LHCN-M2 (cell line): ENCODE measurements around the gene PTCRA. TPM values are rescaled to one million over a fixed set of nuclear protein-coding genes. Genes with fewer than 3 reads are reported as not detected.
"Not testable (repeated sequence)": the region's sequence is repeated elsewhere in the genome, so short reads cannot be mapped to it uniquely, and the experiment has no call there.

Experiments
- DNase-seq: peaks from one replicate; pipeline ENCODE4 v3.0.0-alpha.2; 2012; ENCODE audit warnings: low read depth
- polyA plus RNA-seq: library from polyadenylated mRNA; unstranded; fragments of >200 nt; gene quantifications from one replicate; pipeline ENCODE4 v1.2.1, GENCODE V29; 2012; ENCODE audit warnings: missing spikeins
- total RNA-seq: library from RNA; depleted of rRNA; stranded (reverse); fragments of >200 nt; gene quantifications from 2 replicates; pipeline ENCODE4 v1.2.3, GENCODE V29; 2014; rRNA removed

PTCRA gene, protein sequence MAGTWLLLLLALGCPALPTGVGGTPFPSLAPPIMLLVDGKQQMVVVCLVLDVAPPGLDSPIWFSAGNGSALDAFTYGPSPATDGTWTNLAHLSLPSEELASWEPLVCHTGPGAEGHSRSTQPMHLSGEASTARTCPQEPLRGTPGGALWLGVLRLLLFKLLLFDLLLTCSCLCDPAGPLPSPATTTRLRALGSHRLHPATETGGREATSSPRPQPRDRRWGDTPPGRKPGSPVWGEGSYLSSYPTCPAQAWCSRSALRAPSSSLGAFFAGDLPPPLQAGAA
- not detected in 2 replicates for total RNA-seq
- polyA plus RNA-seq: not detected

DNA sequence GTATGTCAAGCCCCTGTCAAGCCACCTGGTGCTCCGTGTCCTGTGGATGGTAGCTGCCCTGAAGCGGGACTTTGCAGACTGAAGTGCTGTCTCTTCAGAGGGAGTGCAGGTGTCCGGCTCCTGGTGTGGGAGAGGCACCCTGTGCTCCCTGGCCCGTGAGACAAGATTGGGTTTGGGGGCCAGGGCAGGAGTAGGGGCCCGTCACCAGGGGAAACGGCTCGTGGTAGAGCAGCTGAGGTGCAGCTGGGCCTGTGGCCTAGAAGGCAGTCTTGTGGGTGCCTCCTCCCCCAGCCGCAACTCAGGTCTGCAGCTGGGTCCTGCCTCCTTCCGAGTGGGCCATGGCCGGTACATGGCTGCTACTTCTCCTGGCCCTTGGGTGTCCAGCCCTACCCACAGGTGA lies at the start of gene PTCRA:
Gene PTCRA, plus strand, starts transcription at position 322 of the 400 bp plus-strand sequence. Its CDS starts 17 bp downstream, at position 339.
- DNase-seq: no peak

DNA sequence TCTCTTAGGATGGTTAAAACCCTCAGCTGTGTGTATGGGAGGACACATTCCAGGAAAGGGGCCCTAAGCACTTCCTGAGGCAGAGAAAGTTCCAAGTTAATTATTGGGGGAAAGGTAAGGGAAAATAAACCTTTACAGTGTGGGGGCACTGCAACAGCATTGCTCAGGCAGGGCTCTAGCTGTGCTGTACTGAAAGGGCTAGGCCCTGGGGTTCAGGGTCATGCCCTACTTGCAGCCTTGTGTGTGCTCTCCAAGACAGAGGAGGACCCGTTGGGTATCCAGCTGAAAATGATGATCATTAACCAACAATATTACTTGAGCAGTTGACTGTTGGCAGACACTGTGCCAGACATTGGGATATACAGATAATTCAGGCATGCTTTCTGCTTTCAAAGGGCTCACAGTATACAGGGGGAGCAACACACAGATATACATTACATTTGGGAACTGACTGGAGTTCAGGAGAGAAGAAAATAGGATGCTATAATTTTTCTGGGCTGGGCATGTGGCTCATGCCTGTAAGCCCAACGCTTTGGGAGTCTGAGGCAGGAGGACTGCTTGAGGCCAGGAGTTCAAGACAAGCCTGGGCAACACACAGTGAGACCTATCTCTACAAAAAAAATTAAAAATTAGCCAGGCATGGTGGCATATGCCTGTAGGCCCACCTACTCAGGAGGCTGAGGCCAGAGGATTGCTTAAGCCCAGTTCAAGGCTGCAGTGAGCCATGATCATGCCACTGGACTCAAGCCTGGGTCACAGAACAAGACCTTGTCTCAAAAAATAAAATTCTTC lies 45.5 kb upstream of the PTCRA start:
- no peak for DNase-seq

DNA sequence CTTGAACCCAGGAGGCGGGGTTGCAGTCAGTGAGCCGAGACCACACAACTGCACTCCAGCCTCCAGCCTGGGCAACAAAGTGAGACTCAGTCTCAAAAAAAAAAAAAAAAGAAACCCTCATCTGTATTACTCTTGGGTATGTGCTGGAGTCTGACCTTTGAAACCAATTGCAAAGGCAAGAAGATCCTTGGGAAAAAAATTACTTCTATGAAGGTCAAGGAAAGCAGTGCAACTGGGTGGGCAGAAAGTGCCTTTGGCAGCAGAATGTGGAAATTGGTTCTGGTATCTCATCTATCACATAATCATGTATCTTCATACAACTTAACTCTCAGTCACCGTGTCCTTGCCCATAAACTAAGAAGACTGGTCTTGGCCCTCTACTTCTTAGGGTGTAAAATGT lies 44.1 kb upstream of the PTCRA start:
- no peak for DNase-seq

DNA sequence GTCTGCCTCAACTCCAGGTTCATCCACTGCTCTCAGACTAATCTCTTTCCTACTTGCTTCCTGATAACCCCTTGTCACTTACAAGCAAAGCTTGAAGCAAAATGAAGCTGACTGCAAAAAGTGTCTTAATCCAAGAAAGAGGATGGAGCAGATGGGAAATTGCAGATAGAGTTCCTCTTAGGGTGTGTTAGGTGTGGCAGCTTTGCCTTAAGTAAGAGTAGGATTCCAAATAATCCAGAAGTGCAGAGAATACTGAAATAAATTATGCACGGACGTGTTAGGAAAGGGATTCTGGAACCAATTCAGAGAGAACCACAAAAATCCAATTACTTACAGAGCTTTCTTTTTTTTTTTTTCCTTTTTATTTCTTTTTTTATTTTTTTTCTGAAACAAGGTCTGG lies 42.5 kb upstream of the PTCRA start:
- no peak for DNase-seq

DNA sequence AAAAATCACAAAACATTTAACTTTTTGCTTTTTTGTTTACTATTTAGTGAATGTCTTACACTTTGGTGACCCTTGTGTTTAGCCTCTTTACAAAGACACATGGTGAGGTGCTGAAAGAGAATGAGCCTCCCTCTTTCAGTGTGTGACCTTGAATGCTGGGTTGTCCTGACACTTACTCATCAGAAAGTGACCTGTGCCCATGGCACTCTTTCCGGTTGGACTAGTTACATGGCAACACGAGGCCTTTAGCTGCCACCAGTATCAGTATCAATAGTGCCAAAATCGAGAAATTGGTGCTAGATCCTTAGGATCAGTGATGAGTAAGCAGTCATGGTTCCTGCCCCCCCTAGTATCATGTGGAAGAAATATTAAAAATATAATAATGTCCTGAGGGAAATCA lies 38.2 kb upstream of the PTCRA start:
- no peak for DNase-seq

DNA sequence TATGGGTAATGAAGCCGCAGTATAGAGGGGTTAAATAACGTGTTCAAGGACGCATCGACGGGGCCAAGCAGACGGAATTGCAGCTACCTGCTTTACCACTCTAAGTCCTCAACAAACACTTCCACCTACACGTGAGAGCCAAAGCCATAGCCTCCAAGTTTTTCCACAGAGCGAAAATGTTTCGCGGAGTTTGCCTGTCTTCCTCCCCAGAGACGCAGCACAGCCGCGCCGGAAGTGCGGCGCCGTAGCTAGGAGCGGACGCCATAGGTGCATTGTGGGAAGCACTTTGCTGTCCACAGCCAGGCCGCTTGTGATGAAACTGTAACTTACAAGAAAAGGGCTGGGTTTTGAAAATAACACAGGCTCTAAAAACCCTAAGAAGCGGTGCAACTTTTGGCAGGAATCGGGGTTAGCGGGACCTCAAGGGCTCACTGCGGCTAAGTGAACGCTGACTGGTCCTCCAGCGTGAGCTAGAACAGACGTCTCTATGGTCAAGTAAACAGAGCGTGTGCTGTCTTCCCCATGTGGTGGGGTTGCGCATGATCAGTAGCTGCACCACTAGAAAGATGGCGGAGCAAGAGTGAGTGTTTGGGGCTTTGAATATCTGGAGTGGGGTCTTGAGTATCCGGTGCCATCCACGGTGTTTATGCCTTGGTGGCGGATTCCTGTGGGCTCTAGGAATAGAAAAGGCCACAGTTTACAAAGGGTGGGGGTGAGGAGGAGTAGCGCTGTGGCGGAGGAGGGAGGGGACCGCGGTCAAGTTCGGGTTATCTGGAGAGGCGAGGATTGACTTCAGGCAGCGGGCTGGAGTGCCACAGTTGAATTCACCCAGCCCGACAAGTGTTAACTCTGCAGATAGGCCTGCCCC lies 36.2 kb upstream of the PTCRA start, which contains the start of gene RPL7L1:
Gene RPL7L1, plus strand, starts transcription at position 245 of the 868 bp plus-strand sequence. Its CDS starts 295 bp downstream, at position 540.
- DNase-seq: peak; percentile 91

DNA sequence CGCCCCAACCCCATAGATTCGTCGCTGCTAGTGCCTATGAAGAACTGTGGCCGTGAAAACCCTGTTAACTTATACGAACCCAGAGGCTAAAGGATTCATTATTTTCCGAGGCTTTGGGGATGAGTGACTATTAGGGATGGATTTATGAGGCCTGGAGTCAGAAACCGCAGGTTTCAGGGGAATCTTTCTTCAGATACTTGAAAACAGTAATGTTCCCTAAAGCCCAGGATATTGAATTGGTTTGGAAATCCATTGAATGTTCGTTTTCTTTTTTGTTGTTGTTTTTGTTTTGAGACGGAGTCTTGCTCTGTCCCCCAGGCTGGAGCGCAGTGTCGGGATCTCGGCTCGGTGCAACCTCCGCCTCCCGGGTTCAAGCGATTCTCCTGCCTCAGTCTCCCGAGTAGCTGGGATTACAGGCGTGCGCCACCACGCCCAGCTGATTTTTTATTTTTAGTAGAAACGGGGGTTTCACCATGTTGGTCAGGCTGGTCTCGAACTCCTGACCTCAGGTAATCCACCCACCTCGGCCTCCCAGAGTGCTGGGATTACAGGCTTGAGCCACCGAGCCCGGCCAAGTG lies 35.5 kb upstream of the PTCRA start:
- DNase-seq: not testable (repeated sequence)

DNA sequence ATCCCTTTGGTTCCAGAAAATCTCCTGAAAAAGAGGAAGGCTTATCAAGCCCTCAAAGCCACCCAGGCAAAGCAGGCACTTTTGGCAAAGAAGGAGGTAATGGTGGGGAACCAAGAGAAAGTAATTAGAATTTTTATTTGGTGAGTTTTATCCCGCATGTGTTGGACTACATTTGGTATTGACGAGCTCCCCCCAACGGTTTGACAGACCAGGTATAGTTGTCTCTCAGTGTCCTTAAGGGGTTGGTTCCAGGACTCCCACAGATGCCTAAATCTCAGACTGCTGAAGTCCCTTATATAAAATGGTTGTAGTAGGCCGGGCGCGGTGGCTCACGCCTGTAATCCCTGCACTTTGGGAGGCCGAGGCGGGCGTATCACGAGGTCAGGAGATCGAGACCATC lies 35.0 kb upstream of the PTCRA start:
- not testable (repeated sequence) for DNase-seq

DNA sequence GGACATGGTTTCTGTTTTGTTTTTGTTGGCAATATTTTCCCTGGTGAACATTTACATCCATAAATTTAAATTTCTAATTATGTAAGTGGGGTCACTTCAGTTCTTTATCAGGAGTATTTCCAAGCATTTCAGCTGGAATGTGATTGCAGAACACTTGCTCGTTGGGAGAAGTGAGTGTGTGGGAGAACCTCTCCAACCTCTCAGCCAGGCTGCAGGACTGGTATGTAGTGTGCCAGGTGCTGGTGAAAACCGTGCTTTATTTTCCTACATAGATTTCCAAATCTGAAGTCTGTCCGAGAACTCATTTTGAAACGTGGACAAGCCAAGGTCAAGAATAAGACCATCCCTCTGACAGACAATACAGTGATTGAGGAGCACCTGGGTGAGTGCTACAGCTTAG lies 30.2 kb upstream of the PTCRA start:
- no peak for DNase-seq

DNA sequence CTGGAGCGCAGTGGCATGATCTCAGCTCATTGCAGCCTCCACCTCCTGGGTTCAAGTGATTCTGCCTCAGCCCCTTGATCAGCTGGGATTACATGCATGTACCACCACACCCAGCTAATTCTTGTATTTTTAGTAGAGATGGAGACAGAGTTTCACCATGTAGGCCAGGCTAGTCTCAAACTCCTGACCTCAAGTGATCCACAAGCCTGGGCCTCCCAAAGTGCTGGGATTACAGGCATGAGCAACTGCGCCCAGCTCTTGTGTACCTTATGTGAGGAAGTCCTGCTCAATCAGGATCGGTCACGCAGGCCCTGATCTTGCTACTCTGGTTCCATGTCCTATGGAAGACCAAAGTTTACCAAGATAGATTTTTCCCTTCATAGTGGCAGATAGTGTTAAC lies 27.7 kb upstream of the PTCRA start:
- DNase-seq: not testable (repeated sequence)

DNA sequence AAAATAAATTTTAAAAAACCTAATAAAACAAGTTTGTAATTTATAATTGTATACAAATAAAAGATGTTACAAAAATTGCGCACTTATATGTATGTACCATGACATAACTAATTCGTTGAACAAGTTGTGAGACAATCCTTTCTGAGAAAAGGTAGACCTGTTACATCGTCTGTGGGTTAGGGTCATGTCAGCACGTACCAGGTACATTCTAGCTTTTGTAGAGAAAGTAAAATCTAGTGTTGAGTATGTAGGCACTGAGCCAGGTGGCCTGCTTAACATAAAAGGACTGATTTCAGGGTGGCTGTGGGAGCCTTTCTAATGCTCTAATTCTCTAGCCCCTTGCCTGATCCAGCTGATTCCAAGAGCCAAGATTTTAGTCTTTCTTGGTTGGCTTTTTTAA lies 26.0 kb upstream of the PTCRA start:
- DNase-seq: no peak

DNA sequence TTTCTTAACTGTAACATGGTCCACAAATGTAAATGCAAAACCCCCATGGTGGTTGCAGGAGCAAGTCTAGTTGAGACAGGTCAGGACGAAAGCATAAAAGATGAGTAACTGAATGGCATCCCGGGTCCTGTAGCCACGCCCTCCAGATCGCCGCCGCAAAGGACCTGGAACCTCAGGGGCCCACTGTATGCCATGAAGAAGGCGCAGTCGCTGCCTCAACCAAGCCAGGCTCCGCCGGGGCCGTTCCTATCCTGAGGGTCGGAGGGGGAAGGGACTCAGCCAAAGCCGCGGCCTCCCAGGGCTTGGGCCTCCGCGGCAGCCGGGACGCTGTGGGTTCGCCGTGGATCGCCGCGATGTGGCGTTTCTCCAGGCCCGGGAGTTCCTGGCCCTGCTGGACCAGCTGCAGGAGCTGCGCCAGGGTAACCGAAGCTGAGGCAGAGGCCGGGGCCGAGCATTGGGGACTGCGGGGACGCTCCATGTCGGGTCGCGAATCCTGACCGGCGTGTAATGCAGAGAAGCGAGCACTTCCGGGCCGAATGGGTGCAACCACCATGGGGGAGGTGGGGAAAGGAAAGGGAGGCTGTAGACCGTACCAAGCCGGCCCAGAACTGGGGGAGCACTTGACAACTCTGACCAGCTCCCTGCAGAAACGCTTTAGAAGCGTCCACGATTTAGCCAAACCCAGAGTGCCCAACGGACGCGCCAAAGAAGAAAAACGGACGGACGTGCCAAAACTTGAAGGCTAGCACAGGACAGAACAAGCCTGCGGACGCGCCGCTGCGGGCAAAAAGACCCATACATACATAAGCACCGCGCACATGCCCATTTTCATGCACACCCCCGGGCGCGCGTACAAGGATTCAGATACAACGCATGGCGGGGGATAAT lies 25.3 kb upstream of the PTCRA start:
- peak; percentile 97 for DNase-seq

DNA sequence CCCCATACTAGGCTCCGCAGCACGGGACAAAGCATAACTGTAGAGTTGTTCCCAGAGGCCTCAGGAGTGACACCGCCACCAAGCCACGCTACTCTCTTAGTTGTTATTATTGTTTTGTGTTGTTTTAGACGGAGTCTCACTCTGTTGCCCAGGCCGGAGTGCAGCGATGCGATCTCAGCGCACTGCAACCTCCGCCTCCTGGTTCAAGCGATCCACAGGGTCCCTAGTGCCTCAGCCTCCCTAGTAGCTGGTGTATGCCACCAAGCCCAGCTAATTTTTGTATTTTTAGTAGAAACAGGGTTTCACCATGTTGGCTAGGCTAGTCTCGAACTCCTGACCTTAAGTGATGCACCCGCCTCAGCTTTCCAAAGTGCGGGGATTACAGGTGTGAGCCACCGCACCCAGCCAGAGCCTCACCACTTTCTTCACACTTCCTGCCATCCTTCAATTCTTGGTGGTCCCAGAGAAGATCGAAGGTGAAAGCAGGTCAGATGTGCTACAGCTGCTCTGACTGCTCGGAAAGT lies 24.6 kb upstream of the PTCRA start:
- no peak for DNase-seq

DNA sequence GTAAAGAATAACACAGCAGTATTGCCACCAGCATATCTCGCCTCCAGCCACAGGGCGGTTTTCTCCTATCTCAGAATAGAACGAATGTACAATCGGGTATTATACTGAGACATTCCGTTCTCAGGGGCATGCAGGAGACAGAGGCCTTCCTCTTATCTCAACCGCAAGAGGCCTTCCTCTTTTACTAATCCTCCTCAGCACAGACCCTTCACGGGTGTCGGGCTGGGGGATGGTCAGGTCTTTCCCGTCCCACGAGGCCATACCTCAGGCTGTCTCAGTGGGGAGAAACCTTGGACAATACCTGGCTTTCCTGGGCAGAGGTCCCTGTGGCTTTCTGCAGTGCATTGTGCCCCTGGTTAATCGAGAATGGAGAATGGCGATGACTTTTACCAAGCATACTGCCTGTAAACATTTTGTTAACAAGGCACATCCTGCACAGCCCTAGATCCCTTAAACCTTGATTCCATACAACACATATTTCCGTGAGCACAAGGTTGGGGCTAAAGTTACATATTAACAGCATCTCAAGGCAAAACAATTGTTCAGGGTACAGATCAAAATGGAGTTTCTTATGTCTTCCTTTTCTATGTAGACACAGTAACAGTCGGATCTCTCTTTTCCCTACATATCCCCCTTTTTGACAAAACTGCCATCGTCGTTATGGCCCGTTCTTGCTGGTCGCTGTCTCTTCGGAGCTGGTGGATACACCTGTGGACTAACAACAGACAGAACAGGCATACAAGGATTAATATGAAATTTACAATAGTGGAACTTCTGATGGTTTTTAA lies 21.6 kb upstream of the PTCRA start:
- not testable (repeated sequence) for DNase-seq

DNA sequence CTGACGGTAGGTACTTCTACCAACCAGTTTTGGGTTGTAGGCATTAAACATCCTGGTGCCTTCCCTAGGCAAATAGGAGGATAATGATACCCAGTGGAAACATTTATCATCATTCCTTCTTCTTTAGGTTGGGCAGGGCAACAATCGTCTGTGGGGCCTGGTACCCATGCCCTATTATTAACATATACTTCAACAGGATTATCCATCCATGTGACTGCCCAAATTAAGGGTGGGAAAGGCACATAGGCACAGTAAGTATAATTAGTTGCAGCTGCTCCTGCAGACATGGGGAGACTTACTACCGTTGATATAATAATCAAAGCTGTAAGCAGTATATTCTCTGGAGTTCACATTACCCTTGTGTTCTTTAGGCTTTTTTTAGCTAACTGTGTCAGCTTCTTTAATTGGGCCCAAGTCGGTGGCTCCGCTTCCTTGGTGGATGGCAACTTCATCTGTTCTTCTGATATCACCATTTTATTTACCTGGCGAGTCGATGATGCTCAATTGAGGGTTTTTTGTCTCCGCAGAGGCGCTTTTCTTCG lies 19.6 kb upstream of the PTCRA start:
- no peak for DNase-seq

DNA sequence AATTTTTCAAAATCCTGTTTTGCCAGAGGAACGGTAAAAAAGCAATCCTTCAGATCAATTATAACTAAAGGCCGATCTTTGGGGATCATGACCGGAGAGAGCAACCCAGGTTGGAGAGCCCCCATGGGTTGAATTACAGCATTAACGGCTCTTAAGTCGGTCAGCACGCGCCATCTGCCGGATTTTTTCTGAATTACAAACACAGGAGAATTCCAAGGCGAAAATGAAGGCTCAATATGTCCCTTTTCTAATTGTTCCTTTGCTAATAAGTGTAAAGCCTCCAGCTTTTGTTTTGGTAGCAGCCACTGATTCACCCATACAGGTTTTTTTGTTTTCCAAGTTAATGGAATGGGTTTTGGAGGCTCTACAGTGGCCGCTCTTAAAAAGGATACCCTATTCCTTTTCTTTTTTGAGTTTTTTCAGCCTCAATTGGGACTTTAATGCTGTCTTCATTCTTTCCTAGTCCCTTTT lies 16.9 kb upstream of the PTCRA start:
- peak; percentile 61 for DNase-seq

DNA sequence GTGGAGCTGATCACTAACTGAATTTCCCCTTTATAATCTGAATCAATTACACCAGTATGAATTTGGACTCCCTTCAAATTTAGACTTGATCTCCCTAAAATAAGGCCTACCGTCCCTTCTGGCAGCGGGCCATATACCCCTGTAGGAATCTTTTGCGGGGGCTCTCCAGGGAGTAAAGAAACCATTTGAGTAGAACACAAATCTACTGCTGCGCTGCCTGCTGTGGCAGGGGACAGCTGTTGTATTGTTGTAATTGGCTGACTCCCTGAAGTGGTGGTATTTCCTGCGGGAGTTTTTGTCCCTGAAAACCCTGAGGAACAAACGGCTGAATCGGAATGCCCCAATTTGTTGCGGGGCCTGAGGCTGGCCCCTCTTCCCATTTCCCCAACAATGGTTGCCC lies 16.0 kb upstream of the PTCRA start:
- peak; percentile 59 for DNase-seq

DNA sequence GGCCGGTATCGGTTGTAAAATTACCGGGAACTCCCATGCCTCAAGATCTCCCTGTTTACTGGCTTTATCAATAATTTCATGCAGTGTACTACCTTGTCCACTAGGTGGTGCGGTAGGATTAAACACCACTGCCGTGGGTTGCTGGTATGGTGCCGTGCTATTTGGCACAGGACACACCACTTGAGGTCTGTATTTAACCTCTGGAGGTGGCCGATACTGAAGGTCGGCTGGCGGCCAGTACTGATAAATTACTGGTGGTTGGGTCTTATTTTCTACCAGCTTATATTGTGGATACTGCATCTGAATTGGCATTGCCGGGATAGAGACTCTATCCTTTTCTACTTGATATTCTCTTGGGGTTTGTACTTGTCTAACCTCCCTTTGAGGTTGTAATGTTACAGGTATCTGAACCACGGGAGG lies 14.3 kb upstream of the PTCRA start:
- peak; percentile 84 for DNase-seq
